HEK293 (cell line): ENCODE results near the gene FBXW11.

ENCODE experiments used
- PRDM4 ChIP-seq: fragments of 450-650 bp; formaldehyde crosslinking; IDR thresholded peaks from 2 replicates; pipeline ENCODE4 v1.5.1; 2017; ENCODE audit warnings: missing biosample characterization, missing genetic modification characterization
- ZBTB21 ChIP-seq: fragments of 450-650 bp; formaldehyde crosslinking; IDR thresholded peaks from 2 replicates; pipeline ENCODE4 v1.5.1; 2017; ENCODE audit warnings: missing biosample characterization, missing genetic modification characterization
- ZNF114 ChIP-seq: fragments of 450-650 bp; formaldehyde crosslinking; IDR thresholded peaks from 2 replicates; pipeline ENCODE4 v1.5.0; 2017; ENCODE audit warnings: missing biosample characterization, missing genetic modification characterization
- ZNF624 ChIP-seq: fragments of 450-650 bp; formaldehyde crosslinking; IDR thresholded peaks from 2 replicates; pipeline ENCODE4 v1.5.1; 2017; ENCODE audit warnings: missing biosample characterization, missing genetic modification characterization

DNA sequence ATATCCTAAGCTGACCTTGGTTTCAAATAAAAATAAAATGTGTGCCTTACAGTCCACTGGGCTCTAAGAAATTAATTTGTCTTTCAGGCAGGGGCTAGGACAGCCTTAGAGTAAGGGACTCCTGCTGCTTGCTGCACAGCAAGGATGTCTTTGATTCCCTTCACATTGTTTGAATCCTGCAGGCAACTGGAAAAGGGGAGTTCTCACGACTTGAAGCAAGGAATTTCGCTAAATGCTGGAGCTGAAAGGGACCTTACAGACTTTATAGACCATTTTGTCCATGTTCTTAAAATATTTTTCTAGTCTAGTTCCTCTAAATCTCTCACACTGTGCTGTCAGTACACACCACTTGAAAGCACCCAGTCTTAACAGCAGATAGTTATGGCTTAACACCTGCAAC lies 35.6 kb downstream of the FBXW11 start:
- TF ChIP-seq ZNF624 (tag by site-specific recombination) = no peak
- no peak for TF ChIP-seq ZNF114 (tag by site-specific recombination)
- TF ChIP-seq PRDM4 (tag by site-specific recombination) = no peak
- TF ChIP-seq ZBTB21 = no peak
